Measurements from ENCODE around the gene MEG3. TPM values are rescaled to one million over a fixed set of nuclear protein-coding genes. Genes with fewer than 3 reads are reported as not detected.

Gene MEG3
- total RNA-seq, 1 experiment from 2014 or later: not detected

DNA sequence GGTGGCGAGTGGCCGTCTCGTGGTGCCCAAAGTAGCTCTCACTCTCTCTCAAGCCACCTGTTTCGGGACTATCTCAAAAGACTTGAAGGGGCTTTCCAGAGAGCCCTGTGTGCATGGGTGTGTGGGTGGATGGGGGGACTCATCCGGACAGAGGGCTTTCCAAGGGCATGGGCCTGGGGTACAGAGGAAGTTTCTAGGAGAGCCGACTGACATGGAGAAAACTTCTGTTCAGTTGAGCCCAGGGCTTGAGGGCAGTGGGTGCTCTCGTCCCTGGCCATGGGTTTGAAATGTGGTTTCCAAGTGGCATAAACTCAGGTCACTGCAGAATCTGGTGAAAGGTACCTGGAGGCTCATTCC is 47.4 kb upstream of the MEG3 start:
- intact Hi-C loops (cut with micrococcal nuclease; ENCODE audit: unreplicated experiment): no loop called here
- Mint-ChIP-seq H3K27me3 (ENCODE audit: unreplicated experiment) (peaks cover 91% of the 10 kb centered on the region), H3K4me1 (ENCODE audit: low read depth, unreplicated experiment) (no peaks in the 10 kb centered on the region), H3K9me3 (ENCODE audit: low read depth, unreplicated experiment) (no peaks in the 10 kb centered on the region), H3K27ac (ENCODE audit: unreplicated experiment) (no peak overlapping the region), H3K36me3 (ENCODE audit: insufficient read depth, unreplicated experiment) (peaks cover 5% of the 10 kb centered on the region), H3K4me3 (ENCODE audit: low read depth, unreplicated experiment) (no peak overlapping the region)
- TF ChIP-seq CTCF (IDR thresholded peaks at IDR 0.05; ENCODE audit: unreplicated experiment): no peak
- DNase-seq: no peak
- BruUV-seq (replicated peaks): no TSS peak
- CTCF ChIA-PET: no interaction called here

GRCh38 chr14:100778951-100779690 is 46.8 kb upstream of the MEG3 start:
- no TSS peak for BruUV-seq (replicated peaks)
- Mint-ChIP-seq H3K9me3 (ENCODE audit: low read depth, unreplicated experiment) (no peaks in the 10 kb centered on the region), H3K4me3 (ENCODE audit: low read depth, unreplicated experiment) (no peak overlapping the region), H3K27ac (ENCODE audit: unreplicated experiment) (no peak overlapping the region), H3K27me3 (ENCODE audit: unreplicated experiment) (peaks cover 90% of the 10 kb centered on the region), H3K4me1 (ENCODE audit: low read depth, unreplicated experiment) (no peaks in the 10 kb centered on the region), H3K36me3 (ENCODE audit: insufficient read depth, unreplicated experiment) (peaks cover under 1% of the 10 kb centered on the region)
- DNase-seq: no peak
- TF ChIP-seq CTCF (IDR thresholded peaks at IDR 0.05; ENCODE audit: unreplicated experiment): no peak
- CTCF ChIA-PET: no interaction called here
- intact Hi-C loops (cut with micrococcal nuclease; ENCODE audit: unreplicated experiment): no loop called here

DNA sequence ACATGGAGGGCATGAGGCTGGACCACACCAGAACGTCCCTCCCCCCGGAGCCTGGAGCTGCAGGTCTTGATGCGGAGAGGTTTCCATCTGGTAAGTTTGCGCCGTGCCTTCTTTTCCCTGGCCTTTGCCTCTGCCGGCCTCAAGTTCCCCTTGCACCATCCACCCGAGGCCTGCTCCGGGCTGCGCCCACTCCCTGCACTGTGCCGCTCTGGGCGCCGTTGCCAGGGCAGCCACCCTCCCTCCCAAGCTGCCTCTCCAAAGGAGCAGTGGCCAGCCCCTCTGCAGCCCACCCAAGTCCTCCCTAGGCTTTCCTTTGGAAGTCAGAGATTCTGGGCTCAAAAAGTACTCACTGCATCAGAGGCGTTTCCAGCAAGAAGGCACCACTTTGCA is 46.2 kb upstream of the MEG3 start:
- CTCF ChIA-PET: no interaction called here
- BruUV-seq (replicated peaks): no TSS peak
- Mint-ChIP-seq H3K4me3 (ENCODE audit: low read depth, unreplicated experiment) (no peak overlapping the region), H3K4me1 (ENCODE audit: low read depth, unreplicated experiment) (no peaks in the 10 kb centered on the region), H3K36me3 (ENCODE audit: insufficient read depth, unreplicated experiment) (no peaks in the 10 kb centered on the region), H3K27me3 (ENCODE audit: unreplicated experiment) (peaks cover 90% of the 10 kb centered on the region), H3K9me3 (ENCODE audit: low read depth, unreplicated experiment) (no peaks in the 10 kb centered on the region), H3K27ac (ENCODE audit: unreplicated experiment) (no peak overlapping the region)
- no peak for DNase-seq
- no peak for TF ChIP-seq CTCF (IDR thresholded peaks at IDR 0.05; ENCODE audit: unreplicated experiment)
- intact Hi-C loops (cut with micrococcal nuclease; ENCODE audit: unreplicated experiment): no loop called here

DNA sequence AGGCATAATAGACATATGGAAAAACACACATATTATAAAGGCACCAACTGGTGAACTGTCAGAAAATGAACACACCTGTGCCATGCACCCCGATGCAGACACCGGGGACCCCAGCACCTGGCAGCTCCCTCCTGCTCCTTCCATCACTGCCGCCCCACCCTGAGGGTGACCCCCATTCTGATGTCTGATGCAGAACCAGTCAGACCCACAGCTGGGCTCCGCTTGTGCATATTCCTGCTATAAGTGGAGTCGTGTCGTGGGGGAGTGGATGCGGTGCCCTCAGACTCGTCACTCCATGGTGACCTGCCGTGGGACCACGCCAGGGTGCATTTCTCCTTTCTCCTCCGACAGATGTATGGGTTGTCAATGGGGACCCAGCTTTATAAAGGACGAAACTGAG is 45.7 kb upstream of the MEG3 start:
- no peak for DNase-seq
- no peak for TF ChIP-seq CTCF (IDR thresholded peaks at IDR 0.05; ENCODE audit: unreplicated experiment)
- Mint-ChIP-seq H3K4me3 (ENCODE audit: low read depth, unreplicated experiment) (no peak overlapping the region), H3K27ac (ENCODE audit: unreplicated experiment) (no peak overlapping the region), H3K9me3 (ENCODE audit: low read depth, unreplicated experiment) (no peaks in the 10 kb centered on the region), H3K27me3 (ENCODE audit: unreplicated experiment) (peaks cover 90% of the 10 kb centered on the region), H3K4me1 (ENCODE audit: low read depth, unreplicated experiment) (no peaks in the 10 kb centered on the region), H3K36me3 (ENCODE audit: insufficient read depth, unreplicated experiment) (no peaks in the 10 kb centered on the region)
- BruUV-seq (replicated peaks): no TSS peak
- CTCF ChIA-PET: no interaction called here
- intact Hi-C loops (cut with micrococcal nuclease; ENCODE audit: unreplicated experiment): no loop called here

Measured in Calu3 (cell line).